ENCODE measurements around the gene GALNT14. TPM values are rescaled to one million over a fixed set of nuclear protein-coding genes. Genes with fewer than 3 reads are reported as not detected.

The GALNT14 gene
- total and polyA plus RNA-seq, 2 of the 8 experiments (the other 6 are each of a cell fraction or from before 2014, with no cell fraction given): 13.0 to 13.7 TPM

- Histone ChIP-seq H3K27ac (ENCODE audit: low read depth, low read length) (no peak overlapping the region), H3K56ac (replicated peaks; ENCODE audit: insufficient read length, low read depth, low read length) (no peak overlapping the region), H3K9me3 (ENCODE audit: insufficient read depth in 2 of 2, low read depth in 1 of 2, low read length in 1 of 2) (no peaks in the 10 kb centered on the region), H3K9ac (replicated peaks in 1 of 4; ENCODE audit: extremely low read depth in 1 of 4, low read depth in 3 of 4, low read length in 3 of 4) (no peak overlapping the region), H2AFZ (ENCODE audit: low read length) (no peak overlapping the region), H3K18ac (ENCODE audit: extremely low read depth, low read length) (no peak overlapping the region), H3K79me2 (ENCODE audit: control insufficient read depth in 1 of 2, insufficient read depth in 2 of 2, low read length in 2 of 2) (no peaks in the 10 kb centered on the region), H3K4me2 (ENCODE audit: insufficient read depth in 1 of 2, low read depth in 2 of 2, low read length in 2 of 2) (no peak overlapping the region), H2BK15ac (ENCODE audit: low read length) (no peak overlapping the region), H2BK5ac (ENCODE audit: low read depth, low read length) (no peak overlapping the region), H4K91ac (replicated peaks; ENCODE audit: insufficient read length, low read length) (no peak overlapping the region), H3K36me3 (ENCODE audit: control insufficient read depth in 2 of 4, insufficient read depth in 4 of 4, low read length in 3 of 4) (no peaks in the 10 kb centered on the region), H2BK120ac (replicated peaks; ENCODE audit: low read depth, low read length) (no peak overlapping the region), H3K4me3 (ENCODE audit: extremely low read depth in 1 of 4, insufficient read depth in 2 of 4, low read depth in 3 of 4, low read length in 4 of 4) (no peak overlapping the region), H3K23ac (ENCODE audit: insufficient read length) (no peak overlapping the region), H3K4me1 (replicated peaks in 1 of 4; ENCODE audit: control insufficient read depth in 3 of 4, insufficient read depth in 4 of 4, low read length in 3 of 4) (peaks cover 0 to 6% (median 0%) of the 10 kb centered on the region in 4 experiments; a peak in 2 of 7 replicates), H4K5ac (ENCODE audit: insufficient read length, low read depth, low read length) (no peak overlapping the region), H3K14ac (ENCODE audit: insufficient read length) (no peak overlapping the region), H3K27me3 (replicated peaks in 1 of 4; ENCODE audit: control insufficient read depth in 3 of 4, extremely low read depth in 1 of 4, insufficient read depth in 3 of 4, low read length in 3 of 4) (no peaks in the 10 kb centered on the region), H3K4ac (replicated peaks; ENCODE audit: insufficient read length, low read depth, low read length) (no peak overlapping the region), H2BK12ac (ENCODE audit: low read depth, low read length) (no peak overlapping the region), H2AK5ac (ENCODE audit: low read depth, low read length) (no peak overlapping the region), H4K20me1 (replicated peaks in 1 of 2; ENCODE audit: control insufficient read depth in 1 of 2, insufficient read depth in 2 of 2, low read length in 2 of 2) (no peaks in the 10 kb centered on the region), H3K23me2 (ENCODE audit: low read depth, low read length) (no peaks in the 10 kb centered on the region), H3K79me1 (ENCODE audit: low read depth, low read length) (no peaks in the 10 kb centered on the region; the same call in 1 of the 2 replicates), H2BK20ac (ENCODE audit: low read length) (no peak overlapping the region), H4K8ac (ENCODE audit: extremely low read depth, insufficient read depth, low read length) (no peak overlapping the region)
- ChIA-PET POLR2A (ENCODE audit: partially characterized antibody) (no interaction called here), CTCF (ENCODE audit: partially characterized antibody) (interaction anchor here (0.9 to 2.7 kb wide), 4 partner anchors 11 to 166 kb away, joined by 3 to 5 read pairs (median 4); no protein-coding TSS in a partner anchor)
- no peak for TF ChIP-seq RBBP5 (IDR thresholded peaks at IDR 0.05; ENCODE audit: borderline replicate concordance, low read depth, low read length)
- no peak for TF ChIP-seq CHD1 (IDR thresholded peaks at IDR 0.05; ENCODE audit: low read depth, low read length)
- no peak for TF ChIP-seq SIX5 (IDR thresholded peaks at IDR 0.05; ENCODE audit: low read depth, low read length)
- TF ChIP-seq KDM4A (IDR thresholded peaks at IDR 0.05; ENCODE audit: low read depth, low read length, severe bottlenecking): no peak
- TF ChIP-seq ATF3 (IDR thresholded peaks at IDR 0.05; ENCODE audit: insufficient read depth, low read depth, low read length): no peak
- no peak for TF ChIP-seq CEBPB (IDR thresholded peaks at IDR 0.05; ENCODE audit: low read depth, low read length)
- no peak for TF ChIP-seq TCF12 (IDR thresholded peaks at IDR 0.05; ENCODE audit: low read depth, low read length)
- DNase-seq (ENCODE audit: low read depth in 1 of 2, low spot score in 2 of 2) (no peak), FAIRE-seq (no peak)
- WGBS, 2 experiments (ENCODE audit: extremely low coverage in 1 of 2, insufficient coverage in 1 of 2, insufficient read length in 1 of 2, insufficient replicate concordance in 2 of 2, low coverage in 1 of 2, low lambda C conversion rate in 2 of 2, missing lambda C conversion rate in 1 of 2): 86% methylated on average over 5 of the region's 5 CpGs; no CpG with 5 or more reads in 1 of the 2 experiments
Observed at GRCh38 chr2:31027549-31027948, 110.7 kb downstream of the GALNT14 start.

Measured in H1 (cell line).